Kidney (tissue), 14 donors: ENCODE measurements around the gene GAP43. TPM values are rescaled to one million over a fixed set of nuclear protein-coding genes. Genes with fewer than 3 reads are reported as not detected.

ENCODE experiments used
- DNase-seq, 5 donors: peaks; one replicate each; pipeline ENCODE4 v3.0.0-alpha.2; 2013 to 2020
- FAIRE-seq: peaks from 2 replicates; lab custom pipeline; 2012; peaks lifted over from hg19 to GRCh38; lab: Jason Lieb, UNC
- H3K27ac ChIP-seq, 2 donors: one replicate each; pipeline ENCODE4 v1.7.0; 2013; ENCODE audit warnings: low read depth in 2 of 2, low read length in 2 of 2, inconsistent platforms in 1 of 2
- H3K27me3 ChIP-seq: one replicate; pipeline ENCODE4 v1.7.1; 2013; ENCODE audit warnings: low read length, inconsistent platforms; ENCODE audit not compliant: control insufficient read depth, insufficient read depth
- H3K36me3 ChIP-seq, 3 donors: one replicate each; pipeline versions ENCODE4 v1.7.0 to v1.7.1; 2013; ENCODE audit warnings: low read length in 3 of 3, control low read depth in 1 of 3, inconsistent platforms in 1 of 3; ENCODE audit not compliant: insufficient read depth in 3 of 3, control insufficient read depth in 2 of 3
- H3K4me1 ChIP-seq, 3 donors: one replicate each; pipeline versions ENCODE4 v1.7.0 to v1.7.1; 2013; ENCODE audit warnings: low read length in 3 of 3, inconsistent platforms in 1 of 3, low read depth in 1 of 3; ENCODE audit not compliant: control insufficient read depth in 2 of 3, insufficient read depth in 2 of 3
- H3K4me3 ChIP-seq, 3 donors: one replicate each; pipeline versions ENCODE4 v1.7.0 to v1.8.1; 2013; ENCODE audit warnings: low read length in 3 of 3, control low read depth in 1 of 3, inconsistent platforms in 1 of 3
- H3K9ac ChIP-seq, 3 donors: one replicate each; pipeline versions ENCODE4 v1.7.0 to v1.7.1; 2013; ENCODE audit warnings: low read length in 3 of 3, control low read depth in 1 of 3, inconsistent platforms in 1 of 3
- H3K9me3 ChIP-seq, 3 donors: one replicate each; pipeline versions ENCODE4 v1.7.0 to v1.7.1; 2013; ENCODE audit warnings: low read length in 3 of 3, control low read depth in 1 of 3, inconsistent platforms in 1 of 3; ENCODE audit not compliant: control insufficient read depth in 2 of 3, insufficient read depth in 1 of 3
- CTCF ChIP-seq: IDR thresholded peaks from 3 replicates; pipeline ENCODE4 v1.5.1; 2012; ENCODE audit warnings: mild to moderate bottlenecking, moderate library complexity, borderline replicate concordance; ENCODE audit not compliant: insufficient read depth; ENCODE audit errors: extremely low read depth
- intact Hi-C: fragments of 100-400 bp; cut with DNase I; formaldehyde crosslinking; loops from one replicate; pipeline ENCODE4 v1.11.1; 2022
- polyA plus RNA-seq: library from polyadenylated mRNA; stranded (reverse); fragments of 350-450 nt; fragmentation: Illumina TruSeq; extraction: RNeasy Lipid Tissue Mini Kit (QIAGEN cat#74804); gene quantifications from one replicate; pipeline ENCODE4 v1.2.3, GENCODE V29; 2014; ENCODE audit warnings: low read depth, low replicate concordance; ENCODE audit not compliant: insufficient read depth
- total RNA-seq: library from RNA; stranded (reverse); fragmentation: NEBNext Ultra II Directional; extraction: Animal tissue kit (Norgen Biotek cat#: 25700); gene quantifications from one replicate; pipeline ENCODE4 v1.2.1, GENCODE V29; 2021
- donor health status: control.
- donor health status: control.
- donor health status: control.
- donor health status: control.
- donor health status: control.
- donor health status: DM: yes; HTN: yes; CAD: no.
- donor health status: Normal renal cell carcinoma (clear cell type).

GAP43 gene
- total and polyA plus RNA-seq, 2 donors from 2014 or later: 0.19 TPM; not detected in 1

- no peak for DNase-seq
- TF ChIP-seq CTCF: no peak
- no peaks in the 10 kb centered on the region for H3K36me3 ChIP-seq
- no peak overlapping the region for H3K27ac ChIP-seq
- no peak for FAIRE-seq
- intact Hi-C loops: no loop called here
- H3K4me3 ChIP-seq: no peak overlapping the region
- H3K4me1 ChIP-seq: no peaks in the 10 kb centered on the region
- H3K27me3 ChIP-seq: no peaks in the 10 kb centered on the region
- H3K9ac ChIP-seq: no peak overlapping the region
- no peaks in the 10 kb centered on the region for H3K9me3 ChIP-seq
These were observed 83.1 kb downstream of the GAP43 start for GRCh38 chr3:115706311-115706829.

- no peak for TF ChIP-seq CTCF
- H3K36me3 ChIP-seq: no peaks in the 10 kb centered on the region
- H3K9ac ChIP-seq: no peak overlapping the region
- intact Hi-C loops: no loop called here
- no peaks in the 10 kb centered on the region for H3K4me1 ChIP-seq
- no peak for FAIRE-seq
- H3K4me3 ChIP-seq: no peak overlapping the region
- H3K9me3 ChIP-seq: no peaks in the 10 kb centered on the region
- no peak overlapping the region for H3K27ac ChIP-seq
- DNase-seq: no peak
- no peaks in the 10 kb centered on the region for H3K27me3 ChIP-seq
These were observed 85.2 kb downstream of the GAP43 start for GRCh38 chr3:115708540-115708939.

- Histone ChIP-seq H3K4me3 (no peak overlapping the region), H3K36me3 (no peaks in the 10 kb centered on the region), H3K4me1 (no peaks in the 10 kb centered on the region), H3K9me3 (no peaks in the 10 kb centered on the region), H3K27me3 (no peaks in the 10 kb centered on the region), H3K27ac (no peak overlapping the region), H3K9ac (no peak overlapping the region)
- FAIRE-seq: no peak
- intact Hi-C loops: no loop called here
- TF ChIP-seq CTCF: no peak
- no peak for DNase-seq
These were observed 85.8 kb downstream of the GAP43 start for GRCh38 chr3:115709093-115709492.

GRCh38 chr3:115709931-115710330, 86.6 kb downstream of the GAP43 start:
- no peak for FAIRE-seq
- H3K4me1 ChIP-seq: no peaks in the 10 kb centered on the region
- no peak overlapping the region for H3K9ac ChIP-seq
- DNase-seq: no peak
- no peak for TF ChIP-seq CTCF
- no peaks in the 10 kb centered on the region for H3K36me3 ChIP-seq
- no peak overlapping the region for H3K27ac ChIP-seq
- no peaks in the 10 kb centered on the region for H3K27me3 ChIP-seq
- H3K4me3 ChIP-seq: no peak overlapping the region
- no peaks in the 10 kb centered on the region for H3K9me3 ChIP-seq
- intact Hi-C loops: no loop called here
